HG02759 (cell line): Measurements from ENCODE around the gene GRIA1.
"Not testable (repeated sequence)": the region's sequence is repeated elsewhere in the genome, so short reads cannot be mapped to it uniquely, and the experiment has no call there.

Experiments
- ATAC-seq: cut with Tn5 transposase; IDR thresholded peaks from one replicate; pipeline ENCODE4 v1.9.1; 2021; ENCODE audit warnings: mild to moderate bottlenecking, moderate library complexity; ENCODE audit not compliant: unreplicated experiment

GRIA1 gene

DNA sequence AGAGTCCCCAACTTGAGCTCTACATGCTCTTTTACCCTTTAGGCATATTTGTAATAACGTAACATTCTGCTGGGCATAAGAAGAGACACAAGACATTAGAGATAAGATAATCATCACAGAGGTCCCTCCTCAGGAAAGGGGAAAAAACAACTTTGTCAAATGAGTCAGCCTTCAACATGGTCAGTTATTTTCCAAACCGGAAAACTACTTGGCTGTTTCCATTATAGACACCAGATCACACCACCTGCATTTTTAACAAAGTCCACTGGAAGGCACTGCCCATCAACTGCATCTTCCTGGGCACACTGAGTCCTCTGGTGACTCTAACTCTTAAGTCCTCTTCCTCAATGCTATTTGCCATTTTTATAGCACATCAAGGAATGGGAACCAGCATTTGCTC, 326.4 kb downstream of the GRIA1 start:
- ATAC-seq, result no peak

- no peak for ATAC-seq
Observed at GRCh38 chr5:153818626-153819025, 328.2 kb downstream of the GRIA1 start.

DNA sequence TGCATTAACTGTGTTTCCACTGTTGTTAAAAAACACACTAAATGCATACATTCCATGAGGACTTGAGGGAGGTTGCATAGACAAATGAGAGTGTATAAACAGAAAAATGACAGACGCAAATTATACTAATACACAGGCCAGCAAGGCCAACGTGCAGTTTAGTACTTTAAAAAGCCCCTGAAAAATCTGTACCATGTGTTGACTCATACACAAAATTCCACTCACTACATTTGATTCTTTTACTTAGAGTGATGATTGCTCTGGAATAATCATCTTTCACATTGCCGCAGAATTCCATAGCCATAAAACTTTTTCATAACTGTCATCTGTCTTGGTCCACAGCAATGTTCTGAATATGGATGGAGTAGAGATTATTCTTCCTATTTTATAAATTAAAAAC, 332.6 kb downstream of the GRIA1 start:
- no peak for ATAC-seq

GRCh38 chr5:153824909-153825308, 334.4 kb downstream of the GRIA1 start:
- no peak for ATAC-seq

DNA sequence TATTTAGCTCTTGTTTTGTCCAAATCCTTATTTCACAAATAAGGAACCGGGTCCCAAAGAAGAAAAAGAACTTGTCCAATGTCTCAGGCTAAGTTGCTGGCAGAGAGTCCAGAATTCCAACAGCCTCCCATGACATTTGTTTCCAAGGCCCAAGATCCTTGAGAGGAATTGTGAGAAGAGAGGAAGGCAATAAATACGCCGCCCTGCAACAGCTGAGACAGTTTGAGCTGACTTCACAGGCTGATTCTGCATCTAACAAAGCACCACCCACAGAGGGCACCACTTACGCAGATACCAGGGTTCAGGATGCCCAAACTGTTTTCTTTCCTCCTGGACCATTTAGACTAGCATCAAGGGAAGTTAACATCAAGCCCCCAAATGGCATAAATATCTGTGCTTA, 336.9 kb downstream of the GRIA1 start:
- no peak for ATAC-seq

GRCh38 chr5:153829510-153830065, 339.1 kb downstream of the GRIA1 start:
- no peak for ATAC-seq

GRCh38 chr5:153831973-153832372, 341.5 kb downstream of the GRIA1 start:
- no peak for ATAC-seq

GRCh38 chr5:153835891-153836515, 345.5 kb downstream of the GRIA1 start:
- ATAC-seq, result no peak

GRCh38 chr5:153849303-153850113, 359.0 kb downstream of the GRIA1 start:
- ATAC-seq, result not testable (repeated sequence)

GRCh38 chr5:153860195-153860886, 369.9 kb downstream of the GRIA1 start:
- ATAC-seq, result no peak

DNA sequence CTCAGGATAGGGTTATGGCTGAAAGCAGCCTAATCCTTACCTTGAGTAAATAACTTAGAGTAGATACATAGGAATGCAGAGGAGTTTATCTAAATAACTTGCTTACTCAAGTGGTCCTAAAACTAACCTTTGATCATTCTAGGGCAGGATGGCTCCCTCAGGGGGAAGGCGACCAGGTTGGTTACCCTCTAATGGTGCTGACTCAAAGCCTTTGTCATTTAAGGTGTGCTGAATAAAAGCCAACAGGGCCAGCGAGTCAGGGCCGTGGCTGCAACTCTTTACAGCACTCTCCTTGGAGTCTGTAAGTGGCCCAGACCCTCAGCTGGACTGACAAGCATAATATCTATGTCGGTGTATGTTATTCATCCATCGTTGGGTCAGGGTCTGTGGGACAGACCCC, 372.4 kb downstream of the GRIA1 start:
- ATAC-seq, result not testable (repeated sequence)
